Smooth muscle cell (in vitro differentiated cells): ENCODE results near the gene UMODL1. TPM values are rescaled to one million over a fixed set of nuclear protein-coding genes. Genes with fewer than 3 reads are reported as not detected.

ENCODE experiments used
- DNase-seq: peaks from one replicate; lab custom pipeline; 2025; ENCODE audit not compliant: unreplicated experiment; lab: John Stamatoyannopoulos, UW
- H2AFZ ChIP-seq: fragments of 200-600 bp; sonication (generic); 2 replicates; pipeline ENCODE4 v1.6.0; 2016; ENCODE audit warnings: antibody characterized with exemption, low read depth, mild to moderate bottlenecking
- H3F3A ChIP-seq: fragments of 200-600 bp; sonication (generic); 2 replicates; pipeline ENCODE4 v1.6.0; 2017; ENCODE audit warnings: antibody characterized with exemption, low read depth
- H3K27ac ChIP-seq: fragments of 200-600 bp; sonication (generic); 2 replicates; pipeline ENCODE4 v1.5.1; 2016; ENCODE audit warnings: low read depth, mild to moderate bottlenecking
- H3K27me3 ChIP-seq: fragments of 200-600 bp; sonication (generic); 2 replicates; pipeline ENCODE4 v1.6.1; 2016; ENCODE audit warnings: low read depth, mild to moderate bottlenecking
- H3K36me3 ChIP-seq: fragments of 200-600 bp; sonication (generic); 2 replicates; pipeline ENCODE4 v1.5.1; 2016; ENCODE audit warnings: low read depth
- H3K4me1 ChIP-seq: fragments of 200-600 bp; sonication (generic); 2 replicates; pipeline ENCODE4 v1.5.1; 2016; ENCODE audit warnings: low read depth
- H3K4me2 ChIP-seq: fragments of 200-600 bp; sonication (generic); 2 replicates; pipeline ENCODE4 v1.6.0; 2016; ENCODE audit warnings: mild to moderate bottlenecking
- H3K4me3 ChIP-seq: fragments of 200-600 bp; sonication (generic); 2 replicates; pipeline ENCODE4 v1.5.1; 2016; ENCODE audit warnings: mild to moderate bottlenecking
- H3K79me2 ChIP-seq: fragments of 200-600 bp; sonication (generic); 2 replicates; pipeline ENCODE4 v1.6.0; 2016; ENCODE audit warnings: low read depth, mild to moderate bottlenecking
- H3K9ac ChIP-seq: fragments of 200-600 bp; sonication (generic); 2 replicates; pipeline ENCODE4 v1.6.0; 2016; ENCODE audit warnings: low read depth
- H3K9me3 ChIP-seq: fragments of 200-600 bp; sonication (generic); replicated peaks from 2 replicates; pipeline ENCODE4 v1.5.1; 2016; ENCODE audit warnings: low read depth
- H4K20me1 ChIP-seq: fragments of 200-600 bp; sonication (generic); 2 replicates; pipeline ENCODE4 v1.6.0; 2016; ENCODE audit warnings: low read depth
- WGBS: methylation state at CpG from one replicate; pipeline ENCODE4 v1.1.7; 2016; ENCODE audit warnings: low lambda C conversion rate; 5-methylcytosine and 5-hydroxymethylcytosine counted together
- polyA plus RNA-seq: library from polyadenylated mRNA; unstranded; fragments of >200 nt; fragmentation: Nextera tagmentation; extraction: Ambion mirVana; gene quantifications from 2 replicates; pipeline ENCODE4 v1.2.1, GENCODE V29; 2016
- total RNA-seq: library from RNA; depleted of rRNA; stranded (reverse); fragments of >200 nt; gene quantifications from 2 replicates; pipeline ENCODE4 v1.2.3, GENCODE V29; 2014
- TF ChIP-seq, protein P1 (sequence below): fragments of 200-600 bp; sonication (generic); IDR thresholded peaks from 2 replicates; pipeline ENCODE4 v1.5.1; 2017; ENCODE audit warnings: borderline replicate concordance, mild to moderate bottlenecking, antibody characterized with exemption; ENCODE audit not compliant: insufficient read depth, poor library complexity, severe bottlenecking

UMODL1 gene
- total and polyA plus RNA-seq, 2 experiments from 2014 or later: 0.14 TPM; not detected in 1

GRCh38 chr21:42038393-42038792, 32.7 kb upstream of the UMODL1 start:
- Histone ChIP-seq H3K36me3 (no peaks in the 10 kb centered on the region), H3K4me3 (no peak overlapping the region), H3K4me1 (peaks cover 7% of the 10 kb centered on the region), H3K27me3 (no peaks in the 10 kb centered on the region), H3K27ac (peak overlapping the region; percentile 99), H2AFZ (no peak overlapping the region), H3K79me2 (no peaks in the 10 kb centered on the region), H4K20me1 (no peaks in the 10 kb centered on the region), H3K9ac (no peak overlapping the region), H3F3A (peaks cover 7% of the 10 kb centered on the region), H3K4me2 (no peak overlapping the region), H3K9me3 (no peaks in the 10 kb centered on the region)
- no peak for DNase-seq
- WGBS: 93% methylated on average over 10 of the region's 10 CpGs
- TF ChIP-seq, protein P1, sequence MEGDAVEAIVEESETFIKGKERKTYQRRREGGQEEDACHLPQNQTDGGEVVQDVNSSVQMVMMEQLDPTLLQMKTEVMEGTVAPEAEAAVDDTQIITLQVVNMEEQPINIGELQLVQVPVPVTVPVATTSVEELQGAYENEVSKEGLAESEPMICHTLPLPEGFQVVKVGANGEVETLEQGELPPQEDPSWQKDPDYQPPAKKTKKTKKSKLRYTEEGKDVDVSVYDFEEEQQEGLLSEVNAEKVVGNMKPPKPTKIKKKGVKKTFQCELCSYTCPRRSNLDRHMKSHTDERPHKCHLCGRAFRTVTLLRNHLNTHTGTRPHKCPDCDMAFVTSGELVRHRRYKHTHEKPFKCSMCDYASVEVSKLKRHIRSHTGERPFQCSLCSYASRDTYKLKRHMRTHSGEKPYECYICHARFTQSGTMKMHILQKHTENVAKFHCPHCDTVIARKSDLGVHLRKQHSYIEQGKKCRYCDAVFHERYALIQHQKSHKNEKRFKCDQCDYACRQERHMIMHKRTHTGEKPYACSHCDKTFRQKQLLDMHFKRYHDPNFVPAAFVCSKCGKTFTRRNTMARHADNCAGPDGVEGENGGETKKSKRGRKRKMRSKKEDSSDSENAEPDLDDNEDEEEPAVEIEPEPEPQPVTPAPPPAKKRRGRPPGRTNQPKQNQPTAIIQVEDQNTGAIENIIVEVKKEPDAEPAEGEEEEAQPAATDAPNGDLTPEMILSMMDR: no peak

GRCh38 chr21:42038826-42039425, 32.2 kb upstream of the UMODL1 start:
- Histone ChIP-seq H3K4me1 (peaks cover 7% of the 10 kb centered on the region), H3K4me2 (peak overlapping the region; percentile 46), H3K79me2 (no peaks in the 10 kb centered on the region), H4K20me1 (no peaks in the 10 kb centered on the region), H3K9ac (peak overlapping the region; percentile 91), H2AFZ (no peak overlapping the region), H3K9me3 (no peaks in the 10 kb centered on the region), H3F3A (peaks cover 7% of the 10 kb centered on the region), H3K27ac (peak overlapping the region; percentile 99), H3K27me3 (no peaks in the 10 kb centered on the region), H3K36me3 (no peaks in the 10 kb centered on the region), H3K4me3 (no peak overlapping the region)
- no peak for DNase-seq
- 62% methylated on average over 8 of the region's 8 CpGs for WGBS
- TF ChIP-seq, protein P1: no peak

DNA sequence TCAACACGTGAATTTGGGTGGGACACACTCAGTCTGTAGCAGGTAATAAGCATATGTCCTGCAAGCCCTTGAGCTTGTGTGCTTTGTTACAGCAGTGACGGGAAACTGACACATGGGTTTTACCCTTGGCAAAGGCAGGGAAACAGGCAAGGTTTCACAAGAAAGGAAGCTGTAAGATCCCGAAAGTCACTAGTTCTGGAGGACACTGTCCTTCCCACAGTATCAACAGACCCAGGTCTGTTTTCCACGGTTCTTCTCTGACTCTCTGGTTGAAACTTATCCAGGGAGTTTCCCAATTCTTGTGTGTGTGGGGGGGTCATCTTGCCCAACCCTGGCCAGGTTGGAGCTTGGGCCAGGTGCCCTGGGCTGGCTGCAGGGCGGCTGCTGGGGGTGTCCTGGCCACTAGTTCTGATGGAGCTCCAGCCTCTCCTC, 31.6 kb upstream of the UMODL1 start:
- TF ChIP-seq, protein P1: no peak
- H2AFZ ChIP-seq: no peak overlapping the region
- H3K36me3 ChIP-seq: no peaks in the 10 kb centered on the region
- no peaks in the 10 kb centered on the region for H3K9me3 ChIP-seq
- peak overlapping the region; percentile 99 for H3K27ac ChIP-seq
- H3K4me2 ChIP-seq: peak overlapping the region; percentile 46
- DNase-seq: no peak
- no peaks in the 10 kb centered on the region for H4K20me1 ChIP-seq
- H3F3A ChIP-seq: peaks cover 7% of the 10 kb centered on the region
- H3K4me3 ChIP-seq: no peak overlapping the region
- peak overlapping the region; percentile 91 for H3K9ac ChIP-seq
- no peaks in the 10 kb centered on the region for H3K79me2 ChIP-seq
- 67% methylated on average over 5 of the region's 5 CpGs for WGBS
- no peaks in the 10 kb centered on the region for H3K27me3 ChIP-seq
- peaks cover 7% of the 10 kb centered on the region for H3K4me1 ChIP-seq

GRCh38 chr21:42039911-42040351, 31.2 kb upstream of the UMODL1 start:
- H3K27me3 ChIP-seq: no peaks in the 10 kb centered on the region
- H3K4me2 ChIP-seq: peak overlapping the region; percentile 46
- no peak overlapping the region for H2AFZ ChIP-seq
- H3K79me2 ChIP-seq: no peaks in the 10 kb centered on the region
- H3F3A ChIP-seq: peaks cover 7% of the 10 kb centered on the region
- peak; percentile 69 for DNase-seq
- H3K4me3 ChIP-seq: no peak overlapping the region
- peak overlapping the region; percentile 99 for H3K27ac ChIP-seq
- TF ChIP-seq, protein P1: no peak
- no peaks in the 10 kb centered on the region for H3K9me3 ChIP-seq
- no peaks in the 10 kb centered on the region for H4K20me1 ChIP-seq
- H3K9ac ChIP-seq: peak overlapping the region; percentile 91
- WGBS: 33% methylated on average over 12 of the region's 12 CpGs
- H3K4me1 ChIP-seq: peaks cover 7% of the 10 kb centered on the region
- H3K36me3 ChIP-seq: no peaks in the 10 kb centered on the region
